ENCODE data around the gene NYAP2.

The NYAP2 gene

GRCh38 chr2:225612636-225613035 lies 213.1 kb downstream of the NYAP2 start:
- H3K9me3 ChIP-seq (ENCODE audit: control insufficient read depth, low read length) = no peaks in the 10 kb centered on the region
- no peaks in the 10 kb centered on the region for H3K4me1 ChIP-seq (ENCODE audit: control insufficient read depth, insufficient read depth, low read length)
- no peaks in the 10 kb centered on the region for H3K36me3 ChIP-seq (ENCODE audit: control insufficient read depth, insufficient read depth, low read length)
- no peak overlapping the region for H3K9ac ChIP-seq (ENCODE audit: low read length)
- no peak overlapping the region for H3K4me3 ChIP-seq (ENCODE audit: low read length)
- H3K27me3 ChIP-seq (ENCODE audit: control insufficient read depth, insufficient read depth, low read length) = no peaks in the 10 kb centered on the region

- Histone ChIP-seq H3K9ac (ENCODE audit: low read length) (no peak overlapping the region), H3K4me3 (ENCODE audit: low read length) (no peak overlapping the region), H3K9me3 (ENCODE audit: control insufficient read depth, low read length) (no peaks in the 10 kb centered on the region), H3K36me3 (ENCODE audit: control insufficient read depth, insufficient read depth, low read length) (no peaks in the 10 kb centered on the region), H3K27me3 (ENCODE audit: control insufficient read depth, insufficient read depth, low read length) (no peaks in the 10 kb centered on the region), H3K4me1 (ENCODE audit: control insufficient read depth, insufficient read depth, low read length) (no peaks in the 10 kb centered on the region)
These were observed 215.4 kb downstream of the NYAP2 start for GRCh38 chr2:225614915-225615314.

- no peaks in the 10 kb centered on the region for H3K36me3 ChIP-seq (ENCODE audit: control insufficient read depth, insufficient read depth, low read length)
- no peaks in the 10 kb centered on the region for H3K27me3 ChIP-seq (ENCODE audit: control insufficient read depth, insufficient read depth, low read length)
- H3K4me1 ChIP-seq (ENCODE audit: control insufficient read depth, insufficient read depth, low read length) = no peaks in the 10 kb centered on the region
- no peaks in the 10 kb centered on the region for H3K9me3 ChIP-seq (ENCODE audit: control insufficient read depth, low read length)
- no peak overlapping the region for H3K9ac ChIP-seq (ENCODE audit: low read length)
- no peak overlapping the region for H3K4me3 ChIP-seq (ENCODE audit: low read length)
These were observed 216.0 kb downstream of the NYAP2 start for GRCh38 chr2:225615514-225615913.

GRCh38 chr2:225616372-225616771 lies 216.9 kb downstream of the NYAP2 start:
- Histone ChIP-seq H3K36me3 (ENCODE audit: control insufficient read depth, insufficient read depth, low read length) (no peaks in the 10 kb centered on the region), H3K9ac (ENCODE audit: low read length) (no peak overlapping the region), H3K27me3 (ENCODE audit: control insufficient read depth, insufficient read depth, low read length) (no peaks in the 10 kb centered on the region), H3K4me1 (ENCODE audit: control insufficient read depth, insufficient read depth, low read length) (no peaks in the 10 kb centered on the region), H3K9me3 (ENCODE audit: control insufficient read depth, low read length) (no peaks in the 10 kb centered on the region), H3K4me3 (ENCODE audit: low read length) (no peak overlapping the region)

- Histone ChIP-seq H3K36me3 (ENCODE audit: control insufficient read depth, insufficient read depth, low read length) (no peaks in the 10 kb centered on the region), H3K9ac (ENCODE audit: low read length) (no peak overlapping the region), H3K4me3 (ENCODE audit: low read length) (no peak overlapping the region), H3K9me3 (ENCODE audit: control insufficient read depth, low read length) (no peaks in the 10 kb centered on the region), H3K27me3 (ENCODE audit: control insufficient read depth, insufficient read depth, low read length) (no peaks in the 10 kb centered on the region), H3K4me1 (ENCODE audit: control insufficient read depth, insufficient read depth, low read length) (no peaks in the 10 kb centered on the region)
These were observed 217.3 kb downstream of the NYAP2 start for GRCh38 chr2:225616848-225617247.

- Histone ChIP-seq H3K9ac (ENCODE audit: low read length) (no peak overlapping the region), H3K36me3 (ENCODE audit: control insufficient read depth, insufficient read depth, low read length) (no peaks in the 10 kb centered on the region), H3K27me3 (ENCODE audit: control insufficient read depth, insufficient read depth, low read length) (no peaks in the 10 kb centered on the region), H3K9me3 (ENCODE audit: control insufficient read depth, low read length) (no peaks in the 10 kb centered on the region), H3K4me1 (ENCODE audit: control insufficient read depth, insufficient read depth, low read length) (no peaks in the 10 kb centered on the region), H3K4me3 (ENCODE audit: low read length) (no peak overlapping the region)
These were observed 220.7 kb downstream of the NYAP2 start for GRCh38 chr2:225620227-225620626.

- Histone ChIP-seq H3K9ac (ENCODE audit: low read length) (no peak overlapping the region), H3K4me3 (ENCODE audit: low read length) (no peak overlapping the region), H3K9me3 (ENCODE audit: control insufficient read depth, low read length) (no peaks in the 10 kb centered on the region), H3K27me3 (ENCODE audit: control insufficient read depth, insufficient read depth, low read length) (no peaks in the 10 kb centered on the region), H3K36me3 (ENCODE audit: control insufficient read depth, insufficient read depth, low read length) (no peaks in the 10 kb centered on the region), H3K4me1 (ENCODE audit: control insufficient read depth, insufficient read depth, low read length) (no peaks in the 10 kb centered on the region)
These were observed 231.5 kb downstream of the NYAP2 start for GRCh38 chr2:225630824-225631533.

GRCh38 chr2:225632351-225632750 lies 232.8 kb downstream of the NYAP2 start:
- no peaks in the 10 kb centered on the region for H3K27me3 ChIP-seq (ENCODE audit: control insufficient read depth, insufficient read depth, low read length)
- no peaks in the 10 kb centered on the region for H3K36me3 ChIP-seq (ENCODE audit: control insufficient read depth, insufficient read depth, low read length)
- no peak overlapping the region for H3K9ac ChIP-seq (ENCODE audit: low read length)
- H3K4me3 ChIP-seq (ENCODE audit: low read length) = no peak overlapping the region
- H3K4me1 ChIP-seq (ENCODE audit: control insufficient read depth, insufficient read depth, low read length) = no peaks in the 10 kb centered on the region
- no peaks in the 10 kb centered on the region for H3K9me3 ChIP-seq (ENCODE audit: control insufficient read depth, low read length)

- Histone ChIP-seq H3K36me3 (ENCODE audit: control insufficient read depth, insufficient read depth, low read length) (no peaks in the 10 kb centered on the region), H3K4me1 (ENCODE audit: control insufficient read depth, insufficient read depth, low read length) (no peaks in the 10 kb centered on the region), H3K27me3 (ENCODE audit: control insufficient read depth, insufficient read depth, low read length) (no peaks in the 10 kb centered on the region), H3K4me3 (ENCODE audit: low read length) (no peak overlapping the region), H3K9me3 (ENCODE audit: control insufficient read depth, low read length) (no peaks in the 10 kb centered on the region), H3K9ac (ENCODE audit: low read length) (no peak overlapping the region)
These were observed 237.0 kb downstream of the NYAP2 start for GRCh38 chr2:225636558-225636957.

- no peaks in the 10 kb centered on the region for H3K4me1 ChIP-seq (ENCODE audit: control insufficient read depth, insufficient read depth, low read length)
- H3K9me3 ChIP-seq (ENCODE audit: control insufficient read depth, low read length) = no peaks in the 10 kb centered on the region
- no peak overlapping the region for H3K9ac ChIP-seq (ENCODE audit: low read length)
- H3K27me3 ChIP-seq (ENCODE audit: control insufficient read depth, insufficient read depth, low read length) = no peaks in the 10 kb centered on the region
- no peak overlapping the region for H3K4me3 ChIP-seq (ENCODE audit: low read length)
- no peaks in the 10 kb centered on the region for H3K36me3 ChIP-seq (ENCODE audit: control insufficient read depth, insufficient read depth, low read length)
These were observed 237.7 kb downstream of the NYAP2 start for GRCh38 chr2:225637259-225637658.

- H3K36me3 ChIP-seq (ENCODE audit: control insufficient read depth, insufficient read depth, low read length) = no peaks in the 10 kb centered on the region
- no peaks in the 10 kb centered on the region for H3K9me3 ChIP-seq (ENCODE audit: control insufficient read depth, low read length)
- H3K4me1 ChIP-seq (ENCODE audit: control insufficient read depth, insufficient read depth, low read length) = no peaks in the 10 kb centered on the region
- no peak overlapping the region for H3K9ac ChIP-seq (ENCODE audit: low read length)
- H3K4me3 ChIP-seq (ENCODE audit: low read length) = no peak overlapping the region
- H3K27me3 ChIP-seq (ENCODE audit: control insufficient read depth, insufficient read depth, low read length) = no peaks in the 10 kb centered on the region
These were observed 241.0 kb downstream of the NYAP2 start for GRCh38 chr2:225640550-225640949.

- H3K36me3 ChIP-seq (ENCODE audit: control insufficient read depth, insufficient read depth, low read length) = no peaks in the 10 kb centered on the region
- no peaks in the 10 kb centered on the region for H3K27me3 ChIP-seq (ENCODE audit: control insufficient read depth, insufficient read depth, low read length)
- H3K4me3 ChIP-seq (ENCODE audit: low read length) = no peak overlapping the region
- no peaks in the 10 kb centered on the region for H3K4me1 ChIP-seq (ENCODE audit: control insufficient read depth, insufficient read depth, low read length)
- no peak overlapping the region for H3K9ac ChIP-seq (ENCODE audit: low read length)
- no peaks in the 10 kb centered on the region for H3K9me3 ChIP-seq (ENCODE audit: control insufficient read depth, low read length)
These were observed 249.8 kb downstream of the NYAP2 start for GRCh38 chr2:225649274-225649673.

- Histone ChIP-seq H3K9ac (ENCODE audit: low read length) (no peak overlapping the region), H3K36me3 (ENCODE audit: control insufficient read depth, insufficient read depth, low read length) (no peaks in the 10 kb centered on the region), H3K27me3 (ENCODE audit: control insufficient read depth, insufficient read depth, low read length) (no peaks in the 10 kb centered on the region), H3K4me3 (ENCODE audit: low read length) (no peak overlapping the region), H3K9me3 (ENCODE audit: control insufficient read depth, low read length) (no peaks in the 10 kb centered on the region), H3K4me1 (ENCODE audit: control insufficient read depth, insufficient read depth, low read length) (no peaks in the 10 kb centered on the region)
These were observed 250.5 kb downstream of the NYAP2 start for GRCh38 chr2:225650041-225650440.

Data from mucosa of stomach (tissue), 1 donor.